MM.1S (cell line): ENCODE measurements around the gene TEKT2.

ENCODE experiments used
- DNase-seq: peaks from one replicate; pipeline ENCODE4 v3.0.0-alpha.2; 2015
- H2AFZ ChIP-seq: fragments of 300-600 bp; sonication (generic); 2 replicates; pipeline ENCODE4 v1.6.0; 2016; ENCODE audit warnings: antibody characterized with exemption, low read length
- H3F3A ChIP-seq: fragments of 300-600 bp; sonication (generic); 2 replicates; pipeline ENCODE4 v1.6.1; 2016; ENCODE audit warnings: mild to moderate bottlenecking, antibody characterized with exemption, low read length, moderate library complexity, mixed read lengths; ENCODE audit not compliant: insufficient read depth
- H3K27ac ChIP-seq: fragments of 300-600 bp; sonication (generic); 2 replicates; pipeline ENCODE4 v1.5.1; 2016; ENCODE audit warnings: mild to moderate bottlenecking, low read length
- H3K27me3 ChIP-seq: fragments of 300-600 bp; sonication (generic); replicated peaks from 2 replicates; pipeline ENCODE4 v1.6.0; 2016; ENCODE audit warnings: low read length; ENCODE audit not compliant: insufficient read depth
- H3K36me3 ChIP-seq: fragments of 300-600 bp; sonication (generic); replicated peaks from 2 replicates; pipeline ENCODE4 v1.6.1; 2016; ENCODE audit warnings: mild to moderate bottlenecking, low read length, mixed read lengths; ENCODE audit not compliant: insufficient read depth
- H3K4me1 ChIP-seq: fragments of 300-600 bp; sonication (generic); 2 replicates; pipeline ENCODE4 v1.6.1; 2016; ENCODE audit warnings: low read length, mixed read lengths
- H3K4me2 ChIP-seq: fragments of 300-600 bp; sonication (generic); 2 replicates; pipeline ENCODE4 v1.6.0; 2016; ENCODE audit warnings: low read depth, low read length
- H3K4me3 ChIP-seq: fragments of 300-600 bp; sonication (generic); 2 replicates; pipeline ENCODE4 v1.5.1; 2016; ENCODE audit warnings: low read length, mixed read lengths
- H3K79me2 ChIP-seq: fragments of 300-600 bp; sonication (generic); 2 replicates; pipeline ENCODE4 v1.6.1; 2016; ENCODE audit warnings: mixed run types, low read length, mixed read lengths
- H3K9ac ChIP-seq: fragments of 300-600 bp; sonication (generic); 2 replicates; pipeline ENCODE4 v1.6.1; 2016; ENCODE audit warnings: low read length, mixed read lengths
- H3K9me2 ChIP-seq: fragments of 300-600 bp; sonication (generic); replicated peaks from 2 replicates; pipeline ENCODE4 v1.6.1; 2016; ENCODE audit warnings: mild to moderate bottlenecking, low read length, mixed read lengths; ENCODE audit not compliant: insufficient read depth
- H3K9me3 ChIP-seq: fragments of 300-600 bp; sonication (generic); replicated peaks from 2 replicates; pipeline ENCODE4 v1.6.1; 2016; ENCODE audit warnings: mild to moderate bottlenecking, low read length, mixed read lengths; ENCODE audit not compliant: insufficient read depth
- H4K20me1 ChIP-seq: fragments of 300-600 bp; sonication (generic); 2 replicates; pipeline ENCODE4 v1.6.1; 2016; ENCODE audit warnings: mild to moderate bottlenecking, low read length, moderate library complexity, mixed read lengths; ENCODE audit not compliant: insufficient read depth
- EZH2 ChIP-seq: fragments of 300-600 bp; sonication (generic); optimal IDR thresholded peaks from 2 replicates; pipeline ENCODE3; 2017; ENCODE audit warnings: low read depth, mild to moderate bottlenecking, antibody characterized with exemption, low read length, mixed read lengths
- EZH2phosphoT487 ChIP-seq: fragments of 300-600 bp; sonication (generic); IDR thresholded peaks from 2 replicates; pipeline ENCODE4 v1.6.1; 2018; ENCODE audit warnings: antibody characterized with exemption, low read length
- TF ChIP-seq, protein P1 (sequence below): fragments of 300-600 bp; sonication (generic); IDR thresholded peaks from 2 replicates; pipeline ENCODE4 v1.5.1; 2016; ENCODE audit warnings: antibody characterized with exemption, low read length, mixed read lengths

Gene TEKT2

DNA sequence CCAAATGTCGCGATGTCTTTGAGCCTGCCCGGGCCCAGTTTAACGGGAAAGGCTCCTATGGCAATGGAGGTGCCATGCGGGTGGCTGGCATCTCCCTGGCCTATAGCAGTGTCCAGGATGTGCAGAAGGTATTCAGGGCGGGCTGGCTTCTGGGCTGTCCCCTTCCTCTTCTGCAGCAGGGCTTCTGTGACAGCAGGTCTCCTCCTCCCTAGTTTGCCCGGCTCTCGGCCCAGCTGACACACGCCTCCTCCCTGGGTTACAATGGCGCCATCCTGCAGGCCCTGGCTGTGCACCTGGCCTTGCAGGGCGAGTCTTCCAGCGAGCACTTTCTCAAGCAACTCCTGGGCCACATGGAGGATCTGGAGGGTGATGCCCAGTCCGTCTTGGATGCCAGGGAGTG, 7.8 kb downstream of the TEKT2 start:
- Histone ChIP-seq H3K4me1 (0 out of 2 replicates have a peak, but pooled peaks cover 5% of the 10 kb centered on the region), H3K9me3 (no peaks in the 10 kb centered on the region), H3K4me2 (no peak overlapping the region), H3K9ac (no peak overlapping the region), H3K9me2 (no peaks in the 10 kb centered on the region), H4K20me1 (no peaks in the 10 kb centered on the region), H3K27ac (no peak overlapping the region), H3K79me2 (peaks cover 32% of the 10 kb centered on the region), H3K4me3 (no peak overlapping the region), H3F3A (no peaks in the 10 kb centered on the region; the same call in 1 of the 2 replicates), H3K36me3 (no peaks in the 10 kb centered on the region), H2AFZ (no peak overlapping the region), H3K27me3 (no peaks in the 10 kb centered on the region)
- no peak for DNase-seq
- TF ChIP-seq, protein P1, sequence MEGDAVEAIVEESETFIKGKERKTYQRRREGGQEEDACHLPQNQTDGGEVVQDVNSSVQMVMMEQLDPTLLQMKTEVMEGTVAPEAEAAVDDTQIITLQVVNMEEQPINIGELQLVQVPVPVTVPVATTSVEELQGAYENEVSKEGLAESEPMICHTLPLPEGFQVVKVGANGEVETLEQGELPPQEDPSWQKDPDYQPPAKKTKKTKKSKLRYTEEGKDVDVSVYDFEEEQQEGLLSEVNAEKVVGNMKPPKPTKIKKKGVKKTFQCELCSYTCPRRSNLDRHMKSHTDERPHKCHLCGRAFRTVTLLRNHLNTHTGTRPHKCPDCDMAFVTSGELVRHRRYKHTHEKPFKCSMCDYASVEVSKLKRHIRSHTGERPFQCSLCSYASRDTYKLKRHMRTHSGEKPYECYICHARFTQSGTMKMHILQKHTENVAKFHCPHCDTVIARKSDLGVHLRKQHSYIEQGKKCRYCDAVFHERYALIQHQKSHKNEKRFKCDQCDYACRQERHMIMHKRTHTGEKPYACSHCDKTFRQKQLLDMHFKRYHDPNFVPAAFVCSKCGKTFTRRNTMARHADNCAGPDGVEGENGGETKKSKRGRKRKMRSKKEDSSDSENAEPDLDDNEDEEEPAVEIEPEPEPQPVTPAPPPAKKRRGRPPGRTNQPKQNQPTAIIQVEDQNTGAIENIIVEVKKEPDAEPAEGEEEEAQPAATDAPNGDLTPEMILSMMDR: no peak
- no peak for TF ChIP-seq EZH2phosphoT487
- TF ChIP-seq EZH2: no peak

DNA sequence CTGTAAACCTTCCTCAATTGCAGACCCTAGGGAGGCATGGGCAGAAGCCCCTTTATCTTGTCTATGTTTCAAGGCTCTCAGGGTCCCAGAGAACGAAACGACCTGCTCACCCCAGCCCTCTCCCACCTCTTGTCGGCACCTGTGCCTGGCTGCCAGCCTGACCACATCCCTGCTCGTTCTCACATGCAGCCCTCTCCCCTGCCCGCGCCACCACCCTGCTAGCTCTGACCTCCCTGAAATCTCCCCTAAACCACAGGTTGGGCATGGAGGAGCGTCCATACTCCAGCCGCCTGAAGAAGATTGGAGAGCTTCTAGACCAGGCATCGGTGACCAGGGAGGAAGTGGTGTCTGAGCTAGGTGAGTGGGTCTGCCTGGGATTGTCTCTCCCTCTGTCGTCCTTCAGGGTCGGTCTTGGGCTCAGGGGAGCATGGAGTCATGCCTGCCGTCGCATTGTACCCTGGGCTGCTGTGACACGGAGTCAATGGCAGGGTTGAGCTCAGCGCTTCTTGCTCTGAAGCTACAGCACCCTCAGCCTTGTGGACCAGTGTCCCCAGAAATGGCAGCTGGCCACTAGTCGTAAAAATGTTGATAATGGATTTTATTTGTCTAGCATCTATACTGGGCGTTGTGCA, 8.4 kb downstream of the TEKT2 start:
- peaks cover 32% of the 10 kb centered on the region for H3K79me2 ChIP-seq
- TF ChIP-seq EZH2phosphoT487: no peak
- TF ChIP-seq EZH2: no peak
- TF ChIP-seq, protein P1: no peak
- no peak for DNase-seq
- 0 out of 2 replicates have a peak, but pooled peaks cover 5% of the 10 kb centered on the region for H3K4me1 ChIP-seq
- no peaks in the 10 kb centered on the region for H3K9me3 ChIP-seq
- H2AFZ ChIP-seq: no peak overlapping the region
- no peak overlapping the region for H3K27ac ChIP-seq
- H3K9me2 ChIP-seq: no peaks in the 10 kb centered on the region
- no peaks in the 10 kb centered on the region for H3K36me3 ChIP-seq
- H3F3A ChIP-seq: no peaks in the 10 kb centered on the region; the same call in 1 of the 2 replicates
- H3K9ac ChIP-seq: no peak overlapping the region
- H4K20me1 ChIP-seq: no peaks in the 10 kb centered on the region
- H3K4me2 ChIP-seq: no peak overlapping the region
- no peak overlapping the region for H3K4me3 ChIP-seq
- no peaks in the 10 kb centered on the region for H3K27me3 ChIP-seq

DNA sequence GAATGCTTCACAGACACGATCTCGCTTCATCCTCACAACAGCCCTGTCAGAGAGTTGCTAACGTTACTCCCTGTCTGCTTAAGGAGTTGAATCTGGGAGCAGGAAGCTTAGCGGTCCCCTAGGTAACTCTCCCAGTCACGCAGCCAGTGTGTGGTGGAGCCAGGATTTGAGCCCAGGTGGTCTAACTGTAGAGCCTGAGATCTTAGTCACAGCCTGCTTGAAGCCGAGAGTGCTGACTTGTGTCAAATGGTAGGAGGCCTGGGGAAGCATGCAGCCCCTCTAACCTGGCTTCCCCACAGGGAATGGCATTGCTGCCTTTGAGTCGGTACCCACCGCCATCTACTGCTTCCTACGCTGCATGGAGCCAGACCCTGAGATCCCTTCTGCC, 8.9 kb downstream of the TEKT2 start:
- no peak for DNase-seq
- Histone ChIP-seq H3K4me3 (no peak overlapping the region), H3K36me3 (no peaks in the 10 kb centered on the region), H3F3A (no peaks in the 10 kb centered on the region; the same call in 1 of the 2 replicates), H2AFZ (no peak overlapping the region), H4K20me1 (no peaks in the 10 kb centered on the region), H3K9ac (no peak overlapping the region), H3K9me2 (no peaks in the 10 kb centered on the region), H3K27ac (no peak overlapping the region), H3K27me3 (no peaks in the 10 kb centered on the region), H3K79me2 (peaks cover 32% of the 10 kb centered on the region), H3K4me1 (0 out of 2 replicates have a peak, but pooled peaks cover 5% of the 10 kb centered on the region), H3K4me2 (no peak overlapping the region), H3K9me3 (no peaks in the 10 kb centered on the region)
- no peak for TF ChIP-seq EZH2
- TF ChIP-seq EZH2phosphoT487: no peak
- TF ChIP-seq, protein P1: no peak
